HepG2 (cell line): ENCODE measurements around the gene FAM234A. TPM values are rescaled to one million over a fixed set of nuclear protein-coding genes. Genes with fewer than 3 reads are reported as not detected.

ENCODE experiments used
- AKAP8 ChIP-seq: sonication (generic); formaldehyde crosslinking; IDR thresholded peaks from 2 replicates; pipeline ENCODE4 v1.5.1; 2020; ENCODE audit warnings: mild to moderate bottlenecking, missing genetic modification reagents
- CHD2 ChIP-seq: IDR thresholded peaks from 2 replicates; pipeline ENCODE4 v1.6.1; 2011; ENCODE audit warnings: low read depth, low read length, improper control_type of control experiment
- CREB1 ChIP-seq, 2 experiments: fragments of 450-650 bp in 1 of 2; IDR thresholded peaks; 2 replicates each; pipeline ENCODE4 v1.6.1; 2016 to 2017; ENCODE audit warnings: control low read depth in 1 of 2, mild to moderate bottlenecking in 1 of 2, missing compliant biosample characterization in 1 of 2, missing genetic modification characterization in 1 of 2
- DNMT1 ChIP-seq: sonication (generic); formaldehyde crosslinking; IDR thresholded peaks from 2 replicates; pipeline ENCODE4 v1.5.1; 2020; ENCODE audit warnings: mild to moderate bottlenecking, missing genetic modification reagents
- E2F5 ChIP-seq: sonication (generic); formaldehyde crosslinking; conservative IDR thresholded peaks from 2 replicates; pipeline ENCODE4 v1.4.0; 2020; ENCODE audit warnings: missing genetic modification reagents
- HMGXB3 ChIP-seq: sonication (generic); formaldehyde crosslinking; IDR thresholded peaks from 2 replicates; pipeline ENCODE4 v1.4.0; 2020; ENCODE audit warnings: missing genetic modification reagents, borderline replicate concordance
- HOXA7 ChIP-seq: sonication (generic); formaldehyde crosslinking; IDR thresholded peaks from 2 replicates; pipeline ENCODE4 v1.8.1; 2022; ENCODE audit warnings: mild to moderate bottlenecking, missing genetic modification reagents, moderate library complexity
- IKZF4 ChIP-seq: sonication (generic); formaldehyde crosslinking; IDR thresholded peaks from 2 replicates; pipeline ENCODE4 v1.5.1; 2020; ENCODE audit warnings: borderline replicate concordance, mild to moderate bottlenecking, low read depth, missing genetic modification reagents; ENCODE audit errors: not compliant biosample characterization
- MBD4 ChIP-seq: IDR thresholded peaks from 2 replicates; pipeline ENCODE4 v1.6.1; 2012; ENCODE audit warnings: low read length, inconsistent platforms, borderline replicate concordance
- MIER3 ChIP-seq: IDR thresholded peaks from 2 replicates; pipeline ENCODE4 v1.6.1; 2016; ENCODE audit warnings: missing compliant biosample characterization, borderline replicate concordance
- NFATC3 ChIP-seq: sonication (generic); formaldehyde crosslinking; IDR thresholded peaks from 2 replicates; pipeline ENCODE4 v1.5.1; 2020; ENCODE audit warnings: mild to moderate bottlenecking, missing genetic modification reagents
- NR2F6 ChIP-seq, 2 experiments: IDR thresholded peaks; 2 replicates each; pipeline ENCODE4 v1.6.1; 2016; ENCODE audit warnings: antibody characterized with exemption in 1 of 2, mild to moderate bottlenecking in 1 of 2
- NR3C1 ChIP-seq: sonication (generic); formaldehyde crosslinking; IDR thresholded peaks from 2 replicates; pipeline ENCODE4 v1.4.0; 2020; ENCODE audit warnings: missing genetic modification reagents
- RXRA ChIP-seq: sonication (generic); formaldehyde crosslinking; IDR thresholded peaks from 2 replicates; pipeline ENCODE4 v1.5.1; 2020; ENCODE audit warnings: missing genetic modification reagents
- SATB2 ChIP-seq: sonication (generic); formaldehyde crosslinking; IDR thresholded peaks from 2 replicates; pipeline ENCODE4 v1.5.0; 2020; ENCODE audit warnings: missing genetic modification reagents
- SUZ12 ChIP-seq: fragments of 150-350 bp; IDR thresholded peaks from 2 replicates; pipeline ENCODE4 v1.6.1; 2014; ENCODE audit warnings: low read depth, low read length
- SYNCRIP ChIP-seq: fragments of 200-400 bp; formaldehyde crosslinking; IDR thresholded peaks from 2 replicates; pipeline ENCODE4 v1.6.1; 2018; ENCODE audit warnings: mild to moderate bottlenecking, low read depth, low read length; ENCODE audit not compliant: insufficient read depth
- THYN1 ChIP-seq: sonication (generic); formaldehyde crosslinking; IDR thresholded peaks from 2 replicates; pipeline ENCODE4 v1.8.1; 2023; ENCODE audit warnings: low read depth, mild to moderate bottlenecking, moderate library complexity, missing genetic modification reagents, borderline replicate concordance
- ZBTB14 ChIP-seq: sonication (generic); formaldehyde crosslinking; IDR thresholded peaks from 2 replicates; pipeline ENCODE4 v1.4.0; 2020; ENCODE audit warnings: missing genetic modification reagents
- ZNF317 ChIP-seq: sonication (generic); formaldehyde crosslinking; IDR thresholded peaks from 2 replicates; pipeline ENCODE4 v1.5.0; 2020; ENCODE audit warnings: mild to moderate bottlenecking, missing genetic modification reagents
- ZNF33B ChIP-seq: sonication (generic); formaldehyde crosslinking; IDR thresholded peaks from 2 replicates; pipeline ENCODE4 v1.5.1; 2020; ENCODE audit warnings: mild to moderate bottlenecking, missing genetic modification reagents
- ZNF484 ChIP-seq: sonication (generic); formaldehyde crosslinking; IDR thresholded peaks from 2 replicates; pipeline ENCODE4 v1.5.1; 2020; ENCODE audit warnings: mild to moderate bottlenecking, low read depth, missing genetic modification reagents, borderline replicate concordance
- ZNF678 ChIP-seq: sonication (generic); formaldehyde crosslinking; IDR thresholded peaks from 2 replicates; pipeline ENCODE4 v1.4.0; 2020; ENCODE audit warnings: mild to moderate bottlenecking, missing genetic modification reagents
- ZNF878 ChIP-seq: sonication (generic); formaldehyde crosslinking; IDR thresholded peaks from 2 replicates; pipeline ENCODE4 v1.8.1; 2023; ENCODE audit warnings: mild to moderate bottlenecking, missing genetic modification reagents, moderate library complexity
- polyA plus RNA-seq, 8 experiments: library from polyadenylated mRNA; depleted of rRNA in 3 of 8; stranded (reverse) in 7 of 8; unstranded in 1 of 8; fragments of >200 nt; fragmentation: Illumina TruSeq in 4 of 8; extraction: Trizol in 4 of 8; gene quantifications; 2 replicates each; pipeline versions ENCODE4 v1.2.1 to v1.2.3, GENCODE V29; 2011 to 2016; ENCODE audit warnings: low read depth in 4 of 8, missing spikeins in 1 of 8, mixed read lengths in 1 of 8; ENCODE audit not compliant: insufficient read depth in 1 of 8
- total RNA-seq, 5 experiments: library from RNA; depleted of rRNA; stranded (reverse); fragments of >200 nt; fragmentation: Illumina TruSeq; extraction: Trizol; gene quantifications; 2 replicates each; pipeline ENCODE4 v1.2.3, GENCODE V29; 2016; ENCODE audit warnings: low read depth in 1 of 5

Gene FAM234A
- total and polyA plus RNA-seq, 2 of the 13 experiments (the other 11 are each of a cell fraction or from before 2014, with no cell fraction given): 29.2 to 34.4 TPM

- no peak for TF ChIP-seq HMGXB3
- no peak for TF ChIP-seq MBD4
- TF ChIP-seq E2F5 (CRISPR knock-in tag): no peak
- no peak; the same call in 1 of the 2 replicates for TF ChIP-seq ZNF678 (CRISPR knock-in tag)
- TF ChIP-seq ZNF878 (CRISPR knock-in tag): peak; percentile 85; the same call in 1 of the 2 replicates
- TF ChIP-seq NR2F6 (IDR thresholded peaks at IDR 0.05): no peak
- peak; percentile 13 for TF ChIP-seq NR2F6 (CRISPR knock-in tag; IDR thresholded peaks at IDR 0.05)
- TF ChIP-seq RXRA (CRISPR knock-in tag): peak; percentile 16; the same call in 1 of the 2 replicates
- peak; percentile 79; the same call in 1 of the 2 replicates for TF ChIP-seq AKAP8 (CRISPR knock-in tag)
- TF ChIP-seq IKZF4: no peak
- TF ChIP-seq CREB1 (IDR thresholded peaks at IDR 0.05): peak; percentile 83
- peak; percentile 74 for TF ChIP-seq CREB1 (CRISPR knock-in tag; IDR thresholded peaks at IDR 0.05)
- TF ChIP-seq ZNF317 (CRISPR knock-in tag): 0 out of 2 replicates have a peak, but pooled peaks have one; percentile 64
- TF ChIP-seq NR3C1 (CRISPR knock-in tag): no peak
- TF ChIP-seq THYN1: no peak
- TF ChIP-seq MIER3 (CRISPR knock-in tag): peak; percentile 21; the same call in 1 of the 2 replicates
- no peak for TF ChIP-seq ZNF33B (CRISPR knock-in tag)
- peak; percentile 87; the same call in 1 of the 2 replicates for TF ChIP-seq DNMT1 (CRISPR knock-in tag)
- TF ChIP-seq CHD2: no peak
- TF ChIP-seq NFATC3 (CRISPR knock-in tag): no peak
- no peak for TF ChIP-seq SATB2 (CRISPR knock-in tag)
- TF ChIP-seq HOXA7 (CRISPR knock-in tag): no peak
- TF ChIP-seq SUZ12: no peak
- no peak for TF ChIP-seq ZNF484 (CRISPR knock-in tag)
- TF ChIP-seq ZBTB14 (CRISPR knock-in tag): peak; percentile 91
- TF ChIP-seq SYNCRIP: no peak
Measured at GRCh38 chr16:234468-235305, at the start of gene FAM234A (continued).
